Measurements from ENCODE around the gene CD59. TPM values are rescaled to one million over a fixed set of nuclear protein-coding genes. Genes with fewer than 3 reads are reported as not detected.
A peak's percentile ranks its signal among the peaks of the same experiment; 100 is the strongest.

CD59 gene
- total RNA-seq, 1 experiment from 2014 or later = 204 TPM

GRCh38 chr11:33668468-33668825, 67.8 kb downstream of the CD59 start:
- no peak overlapping the region for H3K27ac ChIP-seq (ENCODE audit: low read depth, low read length, poor library complexity, severe bottlenecking)
- H3K36me3 ChIP-seq (ENCODE audit: insufficient read depth, low read length, poor library complexity, severe bottlenecking) = no peaks in the 10 kb centered on the region
- no peak overlapping the region for H3K4me3 ChIP-seq (ENCODE audit: low read depth, low read length, poor library complexity, severe bottlenecking)
- peak; percentile 71 for DNase-seq (ENCODE audit: low spot score)
- CTCF ChIA-PET = no interaction called here
- BruUV-seq (replicated peaks) = no TSS peak
- H3K27me3 ChIP-seq (replicated peaks; ENCODE audit: insufficient read depth, low read depth, low read length, poor library complexity) = no peaks in the 10 kb centered on the region
- TF ChIP-seq EZH2 (IDR thresholded peaks at IDR 0.05; ENCODE audit: borderline replicate concordance, low read depth, low read length, poor library complexity, severe bottlenecking) = no peak
- no peak for TF ChIP-seq CTCF (conservative IDR thresholded peaks at IDR 0.05; ENCODE audit: low read depth, low read length)
- POLR2A ChIA-PET (ENCODE audit: low non-redundant PET) = no interaction called here
- no peaks in the 10 kb centered on the region for H3K9me3 ChIP-seq (ENCODE audit: low read depth, low read length, poor library complexity, severe bottlenecking)
- H3K4me1 ChIP-seq (ENCODE audit: insufficient read depth, low read length, poor library complexity, severe bottlenecking) = peaks cover 10% of the 10 kb centered on the region
- intact Hi-C loops (cut with micrococcal nuclease; ENCODE audit: unreplicated experiment) = no loop called here

DNA sequence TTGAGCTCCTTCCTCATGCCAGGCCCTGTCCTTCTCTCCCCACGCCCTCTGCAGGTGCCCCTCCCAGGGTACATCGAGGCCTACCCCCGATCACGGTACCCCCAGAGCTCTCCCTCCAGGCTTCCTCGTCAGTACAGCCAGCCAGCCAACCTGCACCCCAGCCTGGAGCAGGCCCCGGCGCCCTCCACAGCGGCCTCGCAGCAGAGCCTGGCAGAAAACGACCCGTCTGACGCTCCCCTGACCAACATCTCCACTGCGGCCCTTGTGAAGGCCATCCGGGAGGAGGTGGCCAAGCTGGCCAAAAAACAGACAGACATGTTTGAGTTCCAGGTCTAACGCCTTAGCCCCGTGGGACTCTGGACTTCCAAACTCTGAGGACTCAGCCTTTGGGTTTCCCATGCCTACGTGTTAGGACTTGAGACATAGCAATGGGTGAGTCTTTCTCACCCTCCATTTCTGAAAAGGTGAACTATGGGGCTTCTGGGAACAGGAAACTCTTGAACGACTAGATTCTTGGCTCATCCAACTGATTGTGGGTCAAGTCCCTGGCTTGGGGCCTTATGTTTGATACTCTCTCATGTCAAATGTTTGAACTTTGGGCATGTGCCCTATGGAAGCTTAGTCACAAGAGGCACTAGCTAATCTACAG, 68.3 kb downstream of the CD59 start:
- Histone ChIP-seq H3K4me1 (ENCODE audit: insufficient read depth, low read length, poor library complexity, severe bottlenecking) (peaks cover 10% of the 10 kb centered on the region), H3K9me3 (ENCODE audit: low read depth, low read length, poor library complexity, severe bottlenecking) (no peaks in the 10 kb centered on the region), H3K27ac (ENCODE audit: low read depth, low read length, poor library complexity, severe bottlenecking) (no peak overlapping the region), H3K27me3 (replicated peaks; ENCODE audit: insufficient read depth, low read depth, low read length, poor library complexity) (no peaks in the 10 kb centered on the region), H3K4me3 (ENCODE audit: low read depth, low read length, poor library complexity, severe bottlenecking) (no peak overlapping the region), H3K36me3 (ENCODE audit: insufficient read depth, low read length, poor library complexity, severe bottlenecking) (no peaks in the 10 kb centered on the region)
- intact Hi-C loops (cut with micrococcal nuclease; ENCODE audit: unreplicated experiment) = no loop called here
- DNase-seq (ENCODE audit: low spot score) = no peak
- no peak for TF ChIP-seq EZH2 (IDR thresholded peaks at IDR 0.05; ENCODE audit: borderline replicate concordance, low read depth, low read length, poor library complexity, severe bottlenecking)
- no peak for TF ChIP-seq CTCF (conservative IDR thresholded peaks at IDR 0.05; ENCODE audit: low read depth, low read length)
- no TSS peak for BruUV-seq (replicated peaks)
- CTCF ChIA-PET = interaction anchor here (0.7 kb wide), 1 partner anchor 128 kb away, joined by 5 read pairs; no protein-coding TSS in a partner anchor
- POLR2A ChIA-PET (ENCODE audit: low non-redundant PET) = no interaction called here

DNA sequence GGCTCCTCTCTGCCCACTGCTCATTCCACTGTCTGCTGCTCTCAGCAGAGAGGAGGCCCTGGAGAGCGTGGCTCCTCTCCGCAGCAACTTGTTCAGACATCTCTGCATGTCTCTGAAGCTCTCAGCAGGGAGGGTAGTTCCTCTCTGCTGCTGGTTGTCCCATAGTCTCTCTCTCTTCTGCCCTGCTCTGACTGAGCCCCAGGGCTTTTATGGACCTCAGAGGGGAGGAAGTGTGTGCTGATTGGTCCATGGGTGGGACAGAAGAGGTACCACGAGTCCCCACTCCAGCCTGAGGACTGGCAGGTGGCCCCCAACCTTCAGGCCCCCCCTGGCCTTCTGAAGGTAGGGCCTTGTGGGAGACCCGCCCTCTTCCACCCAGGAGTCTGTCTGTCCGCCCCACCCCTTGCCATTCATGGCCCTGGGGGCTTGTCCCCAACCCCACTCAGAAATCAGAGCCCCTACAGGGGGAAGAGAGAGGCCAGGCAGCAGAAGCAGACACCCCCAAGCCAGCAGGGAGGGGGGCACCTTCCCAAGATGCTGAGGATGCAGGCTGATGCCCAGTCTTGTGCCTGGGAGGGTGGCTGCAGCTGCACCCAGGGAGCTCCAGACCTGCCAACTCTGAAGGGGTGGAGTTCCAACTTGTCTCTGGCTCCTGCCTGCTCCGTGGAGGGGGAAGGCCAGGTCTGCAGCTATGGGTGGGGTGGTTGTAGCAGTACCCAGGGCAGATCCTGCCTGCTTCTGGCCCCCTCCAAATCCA, 70.7 kb downstream of the CD59 start:
- Histone ChIP-seq H3K4me1 (ENCODE audit: insufficient read depth, low read length, poor library complexity, severe bottlenecking) (peaks cover 10% of the 10 kb centered on the region), H3K27ac (ENCODE audit: low read depth, low read length, poor library complexity, severe bottlenecking) (no peak overlapping the region), H3K27me3 (replicated peaks; ENCODE audit: insufficient read depth, low read depth, low read length, poor library complexity) (no peaks in the 10 kb centered on the region), H3K36me3 (ENCODE audit: insufficient read depth, low read length, poor library complexity, severe bottlenecking) (no peaks in the 10 kb centered on the region), H3K4me3 (ENCODE audit: low read depth, low read length, poor library complexity, severe bottlenecking) (no peak overlapping the region), H3K9me3 (ENCODE audit: low read depth, low read length, poor library complexity, severe bottlenecking) (no peaks in the 10 kb centered on the region)
- no TSS peak for BruUV-seq (replicated peaks)
- intact Hi-C loops (cut with micrococcal nuclease; ENCODE audit: unreplicated experiment) = no loop called here
- TF ChIP-seq EZH2 (IDR thresholded peaks at IDR 0.05; ENCODE audit: borderline replicate concordance, low read depth, low read length, poor library complexity, severe bottlenecking) (no peak), CTCF (conservative IDR thresholded peaks at IDR 0.05; ENCODE audit: low read depth, low read length) (no peak)
- CTCF ChIA-PET = no interaction called here
- DNase-seq (ENCODE audit: low spot score) = no peak
- POLR2A ChIA-PET (ENCODE audit: low non-redundant PET) = no interaction called here
